Kidney capillary endothelial cell (primary cell): ENCODE measurements around the gene ENTPD8.
"Not testable (repeated sequence)": the region's sequence is repeated elsewhere in the genome, so short reads cannot be mapped to it uniquely, and the experiment has no call there.

Experiments
- DNase-seq: peaks from one replicate; pipeline ENCODE4 v3.0.0-alpha.2; 2018; ENCODE audit warnings: low spot score

ENTPD8 gene

GRCh38 chr9:137394866-137395665 lies 46.1 kb downstream of the ENTPD8 start:
- no peak for DNase-seq

DNA sequence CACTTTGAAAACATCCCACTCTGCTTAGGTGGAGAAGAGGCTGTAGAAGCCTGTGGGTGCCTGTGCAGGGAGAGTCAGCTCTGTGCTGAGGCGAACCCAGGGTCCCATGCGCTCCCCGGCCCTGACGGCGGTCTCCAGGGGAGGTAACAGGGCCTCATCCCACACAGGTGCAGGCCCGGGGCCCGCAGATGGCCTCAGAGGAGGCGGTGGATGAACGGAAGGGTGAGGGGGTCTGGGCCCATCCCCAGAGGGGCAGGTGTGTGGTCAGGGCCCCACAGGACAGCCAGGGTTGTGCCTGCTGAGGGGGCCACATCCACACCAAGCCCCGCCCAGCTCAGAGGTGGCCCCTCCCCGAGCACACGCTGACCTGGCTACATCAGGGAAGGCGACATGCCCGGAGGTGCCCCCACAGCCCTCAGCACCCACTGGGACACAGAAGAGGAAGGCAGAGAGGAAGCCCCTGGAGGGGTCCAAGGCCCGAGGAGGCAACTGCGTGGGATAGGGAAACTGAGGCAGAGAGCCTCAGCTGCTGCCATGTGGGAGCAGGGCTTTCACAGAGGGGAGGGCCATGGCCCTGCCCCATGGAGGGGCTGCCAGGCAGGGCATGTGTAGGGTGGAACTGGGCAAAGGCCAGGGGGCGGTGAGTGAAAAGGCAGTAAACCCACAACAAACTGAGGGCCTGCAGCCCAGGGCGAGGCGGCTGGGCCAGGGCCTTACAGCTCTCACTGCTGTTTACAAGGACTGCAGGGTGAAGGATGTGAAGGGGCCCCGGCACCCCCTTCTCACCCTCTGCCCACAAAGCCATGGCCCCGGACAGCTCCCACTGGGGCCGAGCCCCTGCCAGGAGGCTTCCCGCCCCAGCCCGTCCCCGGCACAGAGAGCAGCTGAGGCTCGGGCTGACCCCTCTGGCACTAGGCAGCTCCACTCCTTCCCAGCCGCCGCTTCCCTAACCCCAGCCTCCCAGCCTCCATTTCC lies 47.7 kb downstream of the ENTPD8 start:
- DNase-seq: no peak

DNA sequence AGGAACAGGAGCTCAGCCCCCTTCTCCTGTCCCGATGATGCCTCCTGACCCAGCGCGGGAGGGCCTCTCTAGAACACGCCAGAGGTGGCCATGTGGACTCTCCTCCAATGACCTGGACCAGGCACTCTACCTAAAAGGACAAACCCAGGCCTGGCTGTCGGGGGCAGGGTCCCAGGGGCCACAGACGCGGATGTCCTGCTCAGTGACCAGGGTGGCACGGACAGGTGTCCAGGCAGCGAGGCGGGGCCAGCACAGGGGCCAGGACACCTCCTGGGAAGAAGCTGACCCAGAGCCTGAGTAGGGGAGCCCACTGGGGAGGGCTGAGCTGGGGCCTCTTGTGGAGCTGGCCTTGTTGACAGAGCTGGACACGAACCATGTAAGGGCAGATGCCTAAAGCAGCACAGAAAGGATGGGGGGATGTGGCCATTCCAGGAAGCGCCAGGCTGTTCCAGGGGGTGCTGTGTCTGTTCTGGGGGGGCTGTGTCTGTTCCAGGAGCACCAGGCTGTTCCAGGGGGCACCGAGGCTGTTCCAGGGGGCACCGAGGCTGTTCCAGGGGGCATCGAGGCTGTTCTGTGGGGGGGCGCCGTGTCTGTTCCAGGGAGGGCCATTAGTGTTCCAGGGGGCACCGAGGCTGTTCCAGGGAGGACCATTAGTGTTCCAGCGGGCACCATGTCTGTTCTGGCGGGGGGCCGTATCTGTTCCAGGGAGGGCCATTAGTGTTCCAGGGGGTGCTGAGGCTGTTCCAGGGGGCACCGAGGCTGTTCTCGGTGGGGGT lies 48.7 kb downstream of the ENTPD8 start:
- no peak for DNase-seq

GRCh38 chr9:137391411-137391754 lies 49.8 kb downstream of the ENTPD8 start:
- peak; percentile 60 for DNase-seq

DNA sequence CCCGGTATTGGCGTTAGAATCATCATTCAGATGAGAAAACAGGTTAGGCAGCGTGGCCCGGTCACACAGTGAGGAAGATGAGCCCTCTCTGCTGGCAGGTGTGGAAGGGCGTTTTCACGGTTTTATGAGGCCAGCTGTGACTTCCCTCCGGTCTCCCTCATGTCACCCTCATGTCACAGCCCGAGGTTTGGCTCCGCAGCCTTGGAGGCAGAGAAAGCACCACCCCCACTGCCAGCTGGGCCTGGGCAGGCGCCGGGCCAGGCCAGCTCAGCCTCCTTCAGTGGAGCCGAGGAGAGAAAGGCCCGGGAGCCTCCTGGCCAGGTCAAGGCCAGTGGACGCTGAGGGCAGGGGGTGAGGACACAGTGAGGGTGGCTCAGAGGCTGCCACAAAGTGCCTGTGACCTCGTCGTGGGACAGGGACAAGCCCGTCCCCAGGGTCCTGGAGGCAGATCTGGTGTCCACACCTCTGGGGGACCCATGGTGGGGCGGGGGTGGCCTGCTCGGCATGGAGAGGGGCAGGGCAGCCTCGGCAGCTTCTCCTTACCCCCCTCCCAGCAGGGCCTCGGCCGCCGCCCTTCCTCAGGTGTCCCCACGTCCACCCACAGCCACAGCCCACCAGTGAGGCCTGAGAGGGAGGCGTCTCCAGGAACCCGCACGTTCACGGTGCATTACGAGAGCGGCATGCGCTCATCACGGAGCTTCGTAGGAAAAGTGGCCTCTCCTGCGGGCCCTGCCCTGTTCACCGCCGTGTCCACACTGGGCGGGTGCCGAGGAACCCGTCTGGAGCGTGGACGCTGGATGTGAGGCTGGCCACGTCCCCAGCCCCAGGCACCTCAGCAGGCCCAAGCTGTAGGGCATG lies 50.4 kb downstream of the ENTPD8 start:
- DNase-seq: peak; percentile 54

GRCh38 chr9:137389428-137389746 lies 51.8 kb downstream of the ENTPD8 start:
- DNase-seq: no peak

- DNase-seq: no peak
Observed at GRCh38 chr9:137388589-137389427, 52.3 kb downstream of the ENTPD8 start.

GRCh38 chr9:137387891-137388560 lies 53.1 kb downstream of the ENTPD8 start:
- DNase-seq: no peak

- DNase-seq: peak; percentile 67
Observed at GRCh38 chr9:137387114-137387890, 53.9 kb downstream of the ENTPD8 start.

DNA sequence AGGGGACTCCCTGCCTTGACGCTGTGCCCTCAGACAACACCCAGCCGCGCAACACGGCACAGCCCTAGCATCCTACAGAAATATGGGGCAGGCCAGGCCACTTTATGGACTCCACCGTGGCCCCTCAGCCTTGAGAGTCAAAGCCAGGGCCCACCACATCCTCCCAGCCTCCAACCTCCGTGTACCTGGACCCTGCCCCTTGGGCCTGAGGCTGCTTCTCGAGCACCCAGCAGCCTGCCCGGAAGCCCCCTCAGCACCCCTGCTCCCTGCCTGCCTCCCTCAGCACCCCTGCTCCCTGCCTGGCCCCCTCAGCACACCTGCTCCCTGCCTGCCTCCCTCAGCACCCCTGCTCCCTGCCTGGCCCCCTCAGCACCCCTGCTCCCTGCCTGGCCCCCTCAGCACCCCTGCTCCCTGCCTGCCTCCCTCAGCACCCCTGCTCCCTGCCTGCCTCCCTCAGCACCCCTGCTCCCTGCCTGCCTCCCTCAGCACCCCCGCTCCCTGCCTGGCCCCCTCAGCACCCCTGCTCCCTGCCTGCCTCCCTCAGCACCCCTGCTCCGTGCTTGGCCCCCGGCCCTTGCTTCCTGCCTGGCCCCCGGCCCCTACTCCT lies 54.5 kb downstream of the ENTPD8 start:
- not testable (repeated sequence) for DNase-seq

DNA sequence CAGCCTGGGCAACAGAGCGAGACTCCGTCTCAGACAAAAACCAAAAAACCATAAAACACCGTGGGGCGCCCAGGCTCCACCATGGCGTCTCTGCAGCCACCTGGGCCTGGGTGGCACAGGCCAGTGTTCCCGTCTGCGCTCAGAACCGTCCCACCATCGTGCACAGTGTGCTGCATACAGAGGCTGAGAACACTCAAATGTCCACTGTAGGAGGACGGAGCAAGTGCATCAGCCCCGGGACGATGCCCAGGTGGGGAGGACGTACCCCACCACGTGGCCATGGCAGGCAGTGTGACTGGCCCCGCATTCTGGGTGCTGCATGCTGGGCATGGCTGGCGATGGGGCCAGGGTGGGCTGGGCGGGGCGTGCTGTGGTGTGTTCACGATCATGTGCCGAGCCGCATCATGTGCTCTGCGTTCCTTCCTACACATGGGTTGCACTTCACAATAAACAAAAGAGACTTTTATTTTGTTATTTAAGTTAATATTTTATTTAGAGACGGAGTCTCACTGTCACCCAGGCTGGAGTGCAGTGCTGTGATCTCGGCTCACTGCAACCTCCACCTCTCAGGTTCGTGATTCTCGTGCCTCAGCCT lies 56.0 kb downstream of the ENTPD8 start:
- DNase-seq: no peak
